K562 (cell line): Measurements from ENCODE around the gene EGLN1. TPM values are rescaled to one million over a fixed set of nuclear protein-coding genes. Genes with fewer than 3 reads are reported as not detected.

Experiments used
- ADNP ChIP-seq: fragments of 200-800 bp; sonication (Bioruptor generic); IDR thresholded peaks from 2 replicates; pipeline ENCODE4 v1.6.1; 2016; ENCODE audit warnings: missing genetic modification characterization, missing compliant biosample characterization
- CCAR2 ChIP-seq: fragments of 200-400 bp; formaldehyde crosslinking; IDR thresholded peaks from 2 replicates; pipeline ENCODE4 v1.6.1; 2017; ENCODE audit warnings: mild to moderate bottlenecking, low read depth, low read length
- CHCHD3 ChIP-seq: fragments of 250-450 bp; sonication (Bioruptor Pico); IDR thresholded peaks from 2 replicates; pipeline ENCODE4 v2.1.2; 2022; ENCODE audit warnings: mild to moderate bottlenecking
- CHD1 ChIP-seq: fragments of 200-600 bp; sonication (generic); IDR thresholded peaks from one replicate; pipeline ENCODE4 v1.6.1; 2012; ENCODE audit warnings: mild to moderate bottlenecking, moderate library complexity, low read length, inconsistent platforms
- DACH1 ChIP-seq: fragments of 450-650 bp; IDR thresholded peaks from 2 replicates; pipeline ENCODE4 v1.6.1; 2018; ENCODE audit not compliant: partially characterized antibody
- ELF4 ChIP-seq: fragments of 450-650 bp; formaldehyde crosslinking; IDR thresholded peaks from 2 replicates; pipeline ENCODE4 v1.4.0; 2022; ENCODE audit warnings: missing genetic modification characterization
- ETV6 ChIP-seq, 3 experiments: fragments of 150-350 bp in 1 of 3; sonication (generic) in 1 of 3; formaldehyde crosslinking in 1 of 3; IDR thresholded peaks; 2 replicates each; pipeline versions ENCODE4 v1.6.1 to v1.8.0; 2014 to 2022; ENCODE audit warnings: borderline replicate concordance in 2 of 3, low read depth in 2 of 3, antibody characterized with exemption in 1 of 3, low read length in 1 of 3, mild to moderate bottlenecking in 1 of 3, missing genetic modification reagents in 1 of 3
- FOXO4 ChIP-seq: fragments of 450-650 bp; formaldehyde crosslinking; IDR thresholded peaks from 2 replicates; pipeline ENCODE4 v1.4.0; 2020; ENCODE audit warnings: mild to moderate bottlenecking, moderate library complexity
- MIER1 ChIP-seq: fragments of 450-650 bp; IDR thresholded peaks from 2 replicates; pipeline ENCODE4 v1.6.1; 2016; ENCODE audit warnings: antibody characterized with exemption, mild to moderate bottlenecking, low read depth
- NCOA2 ChIP-seq, 2 experiments: fragments of 450-650 bp; IDR thresholded peaks; 2 replicates each; pipeline ENCODE4 v1.6.1; 2018; ENCODE audit warnings: mild to moderate bottlenecking in 2 of 2, moderate library complexity in 1 of 2; ENCODE audit not compliant: partially characterized antibody in 2 of 2
- POLR2AphosphoS5 ChIP-seq: IDR thresholded peaks from 2 replicates; pipeline ENCODE4 v1.6.1; 2011; ENCODE audit warnings: mild to moderate bottlenecking, low read depth, low read length, moderate library complexity; ENCODE audit not compliant: control insufficient read depth, insufficient read depth
- SAFB ChIP-seq: fragments of 200-400 bp; formaldehyde crosslinking; IDR thresholded peaks from 2 replicates; pipeline ENCODE4 v1.6.1; 2017; ENCODE audit warnings: low read depth, low read length, borderline replicate concordance
- SNRNP70 ChIP-seq: fragments of 200-400 bp; formaldehyde crosslinking; optimal IDR thresholded peaks from 2 replicates; pipeline ENCODE3; 2017; ENCODE audit warnings: low read depth, low read length
- SREBF2 ChIP-seq: sonication (generic); formaldehyde crosslinking; IDR thresholded peaks from 2 replicates; pipeline ENCODE4 v1.4.0; 2020; ENCODE audit warnings: mild to moderate bottlenecking, missing genetic modification reagents
- TBP ChIP-seq: optimal IDR thresholded peaks from 2 replicates; pipeline ENCODE3; 2011; ENCODE audit warnings: low read depth, low read length, improper control_type of control experiment
- TRIM28 ChIP-seq: fragments of 450-650 bp; IDR thresholded peaks from 2 replicates; pipeline ENCODE4 v1.6.1; 2017
- USF1 ChIP-seq: sonication (generic); formaldehyde crosslinking; IDR thresholded peaks from 2 replicates; pipeline ENCODE4 v1.9.0; 2022; ENCODE audit warnings: mild to moderate bottlenecking, missing genetic modification reagents
- ZBTB2 ChIP-seq: fragments of 450-650 bp; IDR thresholded peaks from 2 replicates; pipeline ENCODE4 v1.6.1; 2016; ENCODE audit warnings: antibody characterized with exemption
- ZFP36 ChIP-seq: fragments of 150-350 bp; IDR thresholded peaks from 2 replicates; pipeline ENCODE4 v1.6.1; 2018; ENCODE audit warnings: low read length, low read depth; ENCODE audit not compliant: partially characterized antibody
- ZNF24 ChIP-seq: fragments of 450-650 bp; IDR thresholded peaks from 2 replicates; pipeline ENCODE4 v1.6.1; 2016
- polyA plus RNA-seq, 8 experiments: library from polyadenylated mRNA; depleted of rRNA in 4 of 8; stranded (reverse) in 5 of 8; unstranded in 3 of 8; fragments of >200 nt; fragmentation: Nextera tagmentation in 2 of 8; fragmentation: Illumina TruSeq in 1 of 8; extraction: Ambion mirVana in 2 of 8; extraction: Trizol in 1 of 8; gene quantifications; 2 replicates each; pipeline versions ENCODE4 v1.2.1 to v1.2.3, GENCODE V29; 2011 to 2014; ENCODE audit warnings: inconsistent platforms in 1 of 8, missing spikeins in 1 of 8
- total RNA-seq, 7 experiments: library from RNA; depleted of rRNA in 6 of 7; stranded (reverse); fragments of >200 nt in 6 of 7; fragmentation: Illumina TruSeq in 2 of 7; extraction: Trizol in 2 of 7; gene quantifications; 2 replicates each; pipeline versions ENCODE4 v1.2.1 to v1.2.3, GENCODE V29; 2011 to 2021; ENCODE audit warnings: low replicate concordance in 1 of 7
- TF ChIP-seq, protein P1 (sequence below): sonication (generic); formaldehyde crosslinking; IDR thresholded peaks from 2 replicates; pipeline ENCODE4 v1.8.0; 2022; ENCODE audit warnings: missing genetic modification reagents, mild to moderate bottlenecking, borderline replicate concordance
- TF ChIP-seq, protein P2 (sequence below): sonication (generic); formaldehyde crosslinking; IDR thresholded peaks from 2 replicates; pipeline ENCODE4 v1.9.0; 2022; ENCODE audit warnings: mild to moderate bottlenecking, missing genetic modification reagents

Gene EGLN1
- total and polyA plus RNA-seq, 9 of the 15 experiments (the other 6 are each of a cell fraction or from before 2014, with no cell fraction given): 5.2 to 54.3 (median 24.6) TPM

DNA sequence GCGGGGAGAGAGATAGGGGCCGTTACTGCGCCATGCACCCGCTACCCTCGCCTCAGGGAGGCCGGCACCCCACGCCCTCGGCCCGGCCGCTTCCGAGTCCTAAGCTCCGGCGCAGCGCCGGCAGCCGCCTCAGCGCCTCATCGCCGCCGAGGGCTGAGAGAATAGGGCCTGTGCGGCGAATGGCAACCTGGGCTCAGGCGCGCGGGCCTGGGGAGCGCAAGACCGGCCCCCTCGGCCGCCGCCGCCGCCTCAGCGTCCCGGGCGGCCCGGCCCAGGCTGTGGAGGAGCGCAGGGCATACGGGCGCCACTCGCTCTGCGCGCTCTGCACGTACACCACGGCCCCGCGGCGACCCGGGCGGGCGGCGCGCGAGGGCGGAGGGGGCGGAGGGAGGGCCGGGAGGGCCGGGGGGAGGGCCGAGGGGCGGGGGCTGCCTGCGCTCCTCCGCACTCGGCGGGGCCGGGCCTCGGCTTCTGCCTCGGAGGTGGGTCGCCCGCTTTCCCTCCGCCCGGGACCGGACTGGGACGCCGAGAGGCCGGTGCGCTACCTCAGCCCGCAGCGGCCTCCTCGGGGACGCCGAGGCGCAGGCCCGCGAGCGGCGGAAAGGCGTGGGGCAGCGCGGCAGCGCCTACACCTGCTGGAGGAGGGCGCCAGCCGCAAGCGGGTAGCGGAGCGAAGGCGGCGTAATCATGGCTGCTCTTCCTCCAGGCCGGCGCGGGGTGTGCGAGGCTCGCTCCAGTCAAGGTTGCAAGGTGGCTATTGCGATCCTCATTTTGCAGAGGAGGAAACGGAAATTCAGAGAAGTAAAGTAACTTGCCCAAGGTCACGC, at the start of gene EGLN1 (continued):
- TF ChIP-seq ETV6 (IDR thresholded peaks at IDR 0.05; ENCODE audit: borderline replicate concordance in 1 of 2, low read depth in 2 of 2, low read length in 1 of 2) (no peak), ETV6 (CRISPR knock-in tag; IDR thresholded peaks at IDR 0.05; ENCODE audit: borderline replicate concordance) (no peak), ZBTB2 (no peak), ZFP36 (peak; percentile 59), MIER1 (no peak), SAFB (no peak), CHCHD3 (CRISPR knock-in tag) (peak; percentile 16; the same call in 1 of the 2 replicates), NCOA2 (IDR thresholded peaks at IDR 0.05; ENCODE audit: partially characterized antibody in 2 of 2) (no peak), ADNP (no peak), SREBF2 (no peak), ELF4 (no peak), SNRNP70 (no peak), POLR2AphosphoS5 (peak; percentile 51; the same call in 1 of the 2 replicates), TRIM28 (no peak), DACH1 (no peak), USF1 (CRISPR knock-in tag) (no peak), FOXO4 (no peak), CCAR2 (no peak), ZNF24 (peak; percentile 66), CHD1 (peak; percentile 44), TBP (peak; percentile 61)
- TF ChIP-seq, protein P1, sequence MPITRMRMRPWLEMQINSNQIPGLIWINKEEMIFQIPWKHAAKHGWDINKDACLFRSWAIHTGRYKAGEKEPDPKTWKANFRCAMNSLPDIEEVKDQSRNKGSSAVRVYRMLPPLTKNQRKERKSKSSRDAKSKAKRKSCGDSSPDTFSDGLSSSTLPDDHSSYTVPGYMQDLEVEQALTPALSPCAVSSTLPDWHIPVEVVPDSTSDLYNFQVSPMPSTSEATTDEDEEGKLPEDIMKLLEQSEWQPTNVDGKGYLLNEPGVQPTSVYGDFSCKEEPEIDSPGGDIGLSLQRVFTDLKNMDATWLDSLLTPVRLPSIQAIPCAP: no peak
- TF ChIP-seq, protein P2, sequence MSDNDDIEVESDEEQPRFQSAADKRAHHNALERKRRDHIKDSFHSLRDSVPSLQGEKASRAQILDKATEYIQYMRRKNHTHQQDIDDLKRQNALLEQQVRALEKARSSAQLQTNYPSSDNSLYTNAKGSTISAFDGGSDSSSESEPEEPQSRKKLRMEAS (CRISPR knock-in tag): peak; percentile 65
